WTC11 (cell line): Measurements from ENCODE around the gene PRDM5. TPM values are rescaled to one million over a fixed set of nuclear protein-coding genes. Genes with fewer than 3 reads are reported as not detected.

Experiments
- ATAC-seq: fragments of 200-7000 bp; cut with Tn5 transposase; 2 replicates; pipeline ENCODE4 v1.10.0; 2021; ENCODE audit warnings: mild to moderate bottlenecking, moderate library complexity
- CTCF ChIA-PET: fragments of 300-600 bp; sonication (Branson Sonifier 250); formaldehyde crosslinking; loops from one replicate; lab custom pipeline; 2021; ENCODE audit warnings: antibody characterized with exemption; lab: Charles Lee
- POLR2A ChIA-PET: fragments of 350-600 bp; sonication (Branson Sonifier 250); formaldehyde crosslinking; loops from one replicate; lab custom pipeline; 2021; ENCODE audit warnings: antibody characterized with exemption; lab: Charles Lee
- DNase-seq: peaks from one replicate; pipeline ENCODE4 v3.0.0; 2021; ENCODE audit warnings: low spot score
- H3K27ac Mint-ChIP-seq: 2 replicates; pipeline ENCODE4 v1.8.0; 2021; ENCODE audit warnings: mixed read lengths
- H3K27me3 Mint-ChIP-seq: 2 replicates; pipeline ENCODE4 v1.8.0; 2021; ENCODE audit warnings: low read depth, mild to moderate bottlenecking, moderate library complexity, mixed read lengths
- H3K36me3 Mint-ChIP-seq: 2 replicates; pipeline ENCODE4 v1.8.0; 2021; ENCODE audit warnings: mixed read lengths
- H3K4me1 Mint-ChIP-seq: 2 replicates; pipeline ENCODE4 v1.8.0; 2022; ENCODE audit warnings: mixed read lengths
- H3K4me3 Mint-ChIP-seq: 2 replicates; pipeline ENCODE4 v1.8.0; 2021; ENCODE audit warnings: mild to moderate bottlenecking, moderate library complexity, mixed read lengths
- H3K9me3 Mint-ChIP-seq: 2 replicates; pipeline ENCODE4 v1.8.0; 2021; ENCODE audit warnings: mixed read lengths
- ATF1 ChIP-seq: sonication (generic); formaldehyde crosslinking; IDR thresholded peaks from 2 replicates; pipeline ENCODE4 v1.8.1; 2023; ENCODE audit warnings: mild to moderate bottlenecking, moderate library complexity, missing genetic modification reagents
- CREM ChIP-seq: sonication (generic); formaldehyde crosslinking; IDR thresholded peaks from 2 replicates; pipeline ENCODE4 v1.8.1; 2022; ENCODE audit warnings: mild to moderate bottlenecking, missing genetic modification reagents, moderate library complexity
- EMX1 ChIP-seq: fragments of 250-450 bp; sonication (Bioruptor Pico); IDR thresholded peaks from 2 replicates; pipeline ENCODE4 v1.8.0; 2021; ENCODE audit warnings: mild to moderate bottlenecking
- ETV6 ChIP-seq: sonication (generic); formaldehyde crosslinking; IDR thresholded peaks from 2 replicates; pipeline ENCODE4 v1.8.1; 2022; ENCODE audit warnings: mild to moderate bottlenecking, missing genetic modification reagents
- FOXK1 ChIP-seq: sonication (generic); formaldehyde crosslinking; IDR thresholded peaks from 2 replicates; pipeline ENCODE4 v1.8.0; 2022; ENCODE audit warnings: mild to moderate bottlenecking, moderate library complexity, missing genetic modification reagents
- GABPB1 ChIP-seq: sonication (generic); formaldehyde crosslinking; IDR thresholded peaks from 2 replicates; pipeline ENCODE4 v1.8.1; 2023; ENCODE audit warnings: mild to moderate bottlenecking, missing genetic modification reagents
- GTF2I ChIP-seq: fragments of 250-450 bp; sonication (Bioruptor Pico); conservative IDR thresholded peaks from 2 replicates; pipeline ENCODE4 v1.4.0; 2021; ENCODE audit warnings: mild to moderate bottlenecking
- JUN ChIP-seq: sonication (generic); formaldehyde crosslinking; IDR thresholded peaks from 2 replicates; pipeline ENCODE4 v1.8.0; 2023; ENCODE audit warnings: mild to moderate bottlenecking, missing genetic modification reagents
- MYBL2 ChIP-seq: sonication (generic); formaldehyde crosslinking; IDR thresholded peaks from 2 replicates; pipeline ENCODE4 v1.8.1; 2023; ENCODE audit warnings: mild to moderate bottlenecking, moderate library complexity, missing genetic modification reagents
- NFATC4 ChIP-seq: fragments of 250-450 bp; sonication (Bioruptor Pico); IDR thresholded peaks from 2 replicates; pipeline ENCODE4 v1.9.0; 2021; ENCODE audit warnings: mild to moderate bottlenecking
- NFYB ChIP-seq: sonication (generic); formaldehyde crosslinking; conservative IDR thresholded peaks from 2 replicates; pipeline ENCODE4 v1.8.0; 2022; ENCODE audit warnings: low read depth, missing genetic modification reagents
- TCF7 ChIP-seq: sonication (generic); formaldehyde crosslinking; IDR thresholded peaks from 2 replicates; pipeline ENCODE4 v1.8.0; 2022; ENCODE audit warnings: mild to moderate bottlenecking, low read depth, missing genetic modification reagents, moderate library complexity
- TEAD1 ChIP-seq: sonication (generic); formaldehyde crosslinking; IDR thresholded peaks from 2 replicates; pipeline ENCODE4 v1.8.0; 2022; ENCODE audit warnings: mild to moderate bottlenecking, missing genetic modification reagents
- ZBTB21 ChIP-seq: sonication (generic); formaldehyde crosslinking; IDR thresholded peaks from 2 replicates; pipeline ENCODE4 v1.8.1; 2023; ENCODE audit warnings: mild to moderate bottlenecking, missing genetic modification reagents, borderline replicate concordance
- total RNA-seq: library from RNA; stranded (reverse); gene quantifications from 3 replicates; pipeline ENCODE4 v1.2.3, GENCODE V29; 2021
- TF ChIP-seq, protein P1 (sequence below): sonication (generic); formaldehyde crosslinking; IDR thresholded peaks from 2 replicates; pipeline ENCODE4 v1.8.1; 2023; ENCODE audit warnings: mild to moderate bottlenecking, moderate library complexity, missing genetic modification reagents
- TF ChIP-seq, protein P2 (sequence below): sonication (generic); formaldehyde crosslinking; conservative IDR thresholded peaks from 2 replicates; pipeline ENCODE4 v1.8.1; 2023; ENCODE audit warnings: mild to moderate bottlenecking, low read depth, missing genetic modification reagents, moderate library complexity
- TF ChIP-seq, protein P3 (sequence below): fragments of 250-450 bp; sonication (Bioruptor Pico); conservative IDR thresholded peaks from 2 replicates; pipeline ENCODE4 v1.9.0; 2021; ENCODE audit warnings: mild to moderate bottlenecking
- TF ChIP-seq, protein P4 (sequence below): fragments of 250-450 bp; sonication (Bioruptor Pico); IDR thresholded peaks from 2 replicates; pipeline ENCODE4 v1.9.0; 2021; ENCODE audit warnings: moderate library complexity, mild to moderate bottlenecking, inconsistent platforms, borderline replicate concordance

Gene PRDM5
- total RNA-seq, 1 experiment from 2014 or later = 47.0 TPM

DNA sequence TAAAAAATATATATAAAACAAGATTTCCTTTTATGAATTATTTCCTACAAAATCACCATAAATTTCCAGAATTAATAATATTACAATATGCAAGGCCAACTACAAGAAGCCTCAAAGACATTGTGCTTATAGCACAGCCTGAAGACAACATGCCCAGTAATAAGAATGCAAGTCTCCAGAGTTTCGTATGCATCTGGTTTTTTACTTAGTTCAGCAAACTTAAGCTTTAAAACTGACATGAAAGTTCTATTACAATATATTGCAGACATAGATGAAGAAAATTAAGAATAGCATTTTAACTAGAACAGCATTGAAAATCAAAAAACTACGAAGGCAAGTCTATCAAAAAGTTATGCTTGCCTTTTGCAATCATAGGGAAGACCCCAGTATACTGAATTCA, 107.6 kb downstream of the PRDM5 start:
- ChIA-PET CTCF (no interaction called here), POLR2A (no interaction called here)
- Mint-ChIP-seq H3K4me3 (no peak overlapping the region), H3K9me3 (peaks cover 9% of the 10 kb centered on the region), H3K27me3 (no peaks in the 10 kb centered on the region), H3K27ac (no peak overlapping the region), H3K4me1 (no peaks in the 10 kb centered on the region), H3K36me3 (peaks cover 12% of the 10 kb centered on the region)
- ATAC-seq (no peak), DNase-seq (no peak)
- TF ChIP-seq MYBL2 (CRISPR knock-in tag) (no peak), FOXK1 (CRISPR knock-in tag) (no peak), CREM (CRISPR knock-in tag) (no peak), TCF7 (no peak), ETV6 (CRISPR knock-in tag) (no peak), TEAD1 (CRISPR knock-in tag) (no peak), ATF1 (CRISPR knock-in tag) (no peak), EMX1 (no peak)
- TF ChIP-seq, protein P1, sequence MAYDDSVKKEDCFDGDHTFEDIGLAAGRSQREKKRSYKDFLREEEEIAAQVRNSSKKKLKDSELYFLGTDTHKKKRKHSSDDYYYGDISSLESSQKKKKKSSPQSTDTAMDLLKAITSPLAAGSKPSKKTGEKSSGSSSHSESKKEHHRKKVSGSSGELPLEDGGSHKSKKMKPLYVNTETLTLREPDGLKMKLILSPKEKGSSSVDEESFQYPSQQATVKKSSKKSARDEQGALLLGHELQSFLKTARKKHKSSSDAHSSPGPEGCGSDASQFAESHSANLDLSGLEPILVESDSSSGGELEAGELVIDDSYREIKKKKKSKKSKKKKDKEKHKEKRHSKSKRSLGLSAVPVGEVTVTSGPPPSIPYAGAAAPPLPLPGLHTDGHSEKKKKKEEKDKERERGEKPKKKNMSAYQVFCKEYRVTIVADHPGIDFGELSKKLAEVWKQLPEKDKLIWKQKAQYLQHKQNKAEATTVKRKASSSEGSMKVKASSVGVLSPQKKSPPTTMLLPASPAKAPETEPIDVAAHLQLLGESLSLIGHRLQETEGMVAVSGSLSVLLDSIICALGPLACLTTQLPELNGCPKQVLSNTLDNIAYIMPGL (CRISPR knock-in tag) = no peak
- TF ChIP-seq, protein P2, sequence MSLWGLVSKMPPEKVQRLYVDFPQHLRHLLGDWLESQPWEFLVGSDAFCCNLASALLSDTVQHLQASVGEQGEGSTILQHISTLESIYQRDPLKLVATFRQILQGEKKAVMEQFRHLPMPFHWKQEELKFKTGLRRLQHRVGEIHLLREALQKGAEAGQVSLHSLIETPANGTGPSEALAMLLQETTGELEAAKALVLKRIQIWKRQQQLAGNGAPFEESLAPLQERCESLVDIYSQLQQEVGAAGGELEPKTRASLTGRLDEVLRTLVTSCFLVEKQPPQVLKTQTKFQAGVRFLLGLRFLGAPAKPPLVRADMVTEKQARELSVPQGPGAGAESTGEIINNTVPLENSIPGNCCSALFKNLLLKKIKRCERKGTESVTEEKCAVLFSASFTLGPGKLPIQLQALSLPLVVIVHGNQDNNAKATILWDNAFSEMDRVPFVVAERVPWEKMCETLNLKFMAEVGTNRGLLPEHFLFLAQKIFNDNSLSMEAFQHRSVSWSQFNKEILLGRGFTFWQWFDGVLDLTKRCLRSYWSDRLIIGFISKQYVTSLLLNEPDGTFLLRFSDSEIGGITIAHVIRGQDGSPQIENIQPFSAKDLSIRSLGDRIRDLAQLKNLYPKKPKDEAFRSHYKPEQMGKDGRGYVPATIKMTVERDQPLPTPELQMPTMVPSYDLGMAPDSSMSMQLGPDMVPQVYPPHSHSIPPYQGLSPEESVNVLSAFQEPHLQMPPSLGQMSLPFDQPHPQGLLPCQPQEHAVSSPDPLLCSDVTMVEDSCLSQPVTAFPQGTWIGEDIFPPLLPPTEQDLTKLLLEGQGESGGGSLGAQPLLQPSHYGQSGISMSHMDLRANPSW (CRISPR knock-in tag) = no peak

DNA sequence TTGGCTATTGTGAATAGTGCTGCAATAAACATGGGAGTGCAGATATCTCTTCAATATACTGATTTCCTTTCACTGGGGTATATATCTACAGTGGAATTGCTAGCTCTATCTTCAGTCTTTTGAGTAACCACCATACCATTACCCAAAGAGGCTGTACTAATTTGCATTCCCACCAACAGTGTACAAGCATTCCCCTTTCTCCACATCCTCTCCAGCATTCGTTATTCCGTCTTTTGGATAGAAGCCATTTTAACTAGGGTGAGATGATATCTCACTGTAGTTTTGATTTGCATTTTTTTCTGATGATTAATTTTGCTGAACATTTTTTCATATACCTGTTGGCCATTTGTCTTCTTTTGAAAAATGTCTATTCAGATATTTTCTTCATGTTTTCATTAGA, 110.3 kb downstream of the PRDM5 start:
- Mint-ChIP-seq H3K4me1 (no peaks in the 10 kb centered on the region), H3K36me3 (peaks cover 31% of the 10 kb centered on the region), H3K27me3 (no peaks in the 10 kb centered on the region), H3K27ac (no peak overlapping the region), H3K9me3 (peaks cover 23% of the 10 kb centered on the region), H3K4me3 (no peak overlapping the region)
- ChIA-PET CTCF (no interaction called here), POLR2A (interaction anchor here (0.6 kb wide), 1 partner anchor 81 kb away, joined by 4 read pairs; no protein-coding TSS in a partner anchor)
- ATAC-seq = no peak
- DNase-seq = no peak
- no peak for TF ChIP-seq NFATC4 (CRISPR knock-in tag)
- no peak for TF ChIP-seq ZBTB21 (CRISPR knock-in tag)
- no peak for TF ChIP-seq JUN (CRISPR knock-in tag)
- TF ChIP-seq, protein P3, sequence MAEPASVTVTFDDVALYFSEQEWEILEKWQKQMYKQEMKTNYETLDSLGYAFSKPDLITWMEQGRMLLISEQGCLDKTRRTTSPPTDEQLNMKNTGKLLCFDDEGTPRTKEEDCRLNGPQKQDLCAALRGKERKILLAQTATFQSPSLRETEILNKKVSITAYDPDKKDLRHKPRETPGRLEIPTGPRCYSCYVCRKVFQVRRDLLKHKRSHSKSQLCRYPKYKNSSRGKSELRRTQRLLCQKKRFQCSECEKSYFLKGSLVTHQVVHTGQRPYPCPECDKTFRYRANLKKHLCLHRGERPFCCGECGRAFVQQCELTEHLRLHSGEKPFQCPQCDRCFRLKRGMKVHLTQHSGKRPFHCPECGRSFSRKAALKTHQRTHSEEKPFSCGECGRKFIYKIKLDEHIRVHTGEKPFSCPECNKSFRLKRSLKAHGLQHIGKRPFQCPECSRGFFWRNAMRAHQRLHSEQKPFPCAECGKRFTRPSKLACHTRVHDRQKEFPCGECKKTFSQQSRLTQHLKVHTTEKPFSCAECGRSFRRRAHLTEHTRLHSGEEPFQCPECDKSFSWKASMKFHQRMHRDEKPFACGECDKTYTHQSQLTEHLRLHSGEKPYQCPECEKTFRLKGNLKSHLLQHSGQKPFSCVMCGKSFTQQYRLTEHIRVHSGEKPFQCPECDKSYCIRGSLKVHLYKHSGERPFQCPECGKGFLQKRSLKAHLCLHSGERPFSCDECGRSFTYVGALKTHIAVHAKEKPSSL (CRISPR knock-in tag) = no peak
- TF ChIP-seq NFYB (CRISPR knock-in tag) = no peak
- TF ChIP-seq, protein P4, sequence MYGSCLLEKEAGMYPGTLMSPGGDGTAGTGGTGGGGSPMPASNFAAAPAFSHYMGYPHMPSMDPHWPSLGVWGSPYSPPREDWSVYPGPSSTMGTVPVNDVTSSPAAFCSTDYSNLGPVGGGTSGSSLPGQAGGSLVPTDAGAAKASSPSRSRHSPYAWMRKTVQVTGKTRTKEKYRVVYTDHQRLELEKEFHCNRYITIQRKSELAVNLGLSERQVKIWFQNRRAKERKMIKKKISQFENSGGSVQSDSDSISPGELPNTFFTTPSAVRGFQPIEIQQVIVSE = no peak
- no peak for TF ChIP-seq GTF2I (CRISPR knock-in tag)
- TF ChIP-seq GABPB1 (CRISPR knock-in tag) = no peak
- TF ChIP-seq, all 79 proteins: peak for 0
